ENCODE data around the gene BMI1.

DNA sequence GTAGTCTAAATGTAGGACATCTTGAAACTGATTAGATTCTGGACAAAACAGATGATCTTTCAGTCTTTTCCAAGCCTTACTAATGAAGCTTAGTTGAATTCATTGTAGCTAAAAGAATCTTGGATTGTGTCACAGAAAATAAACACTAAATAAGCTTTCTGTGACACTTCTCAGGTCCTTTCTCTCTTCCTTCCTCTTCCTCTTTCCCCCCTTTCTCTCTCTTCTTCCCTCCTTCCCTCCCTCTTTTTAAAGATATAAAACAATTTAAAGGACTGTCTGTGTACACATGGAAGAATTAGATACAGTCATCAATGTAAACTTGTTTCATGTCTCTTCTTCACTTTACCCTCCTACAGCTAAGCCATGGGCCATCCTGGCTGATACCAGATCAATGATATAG lies 10.0 kb upstream of the BMI1 start:
- TF ChIP-seq, protein P1, sequence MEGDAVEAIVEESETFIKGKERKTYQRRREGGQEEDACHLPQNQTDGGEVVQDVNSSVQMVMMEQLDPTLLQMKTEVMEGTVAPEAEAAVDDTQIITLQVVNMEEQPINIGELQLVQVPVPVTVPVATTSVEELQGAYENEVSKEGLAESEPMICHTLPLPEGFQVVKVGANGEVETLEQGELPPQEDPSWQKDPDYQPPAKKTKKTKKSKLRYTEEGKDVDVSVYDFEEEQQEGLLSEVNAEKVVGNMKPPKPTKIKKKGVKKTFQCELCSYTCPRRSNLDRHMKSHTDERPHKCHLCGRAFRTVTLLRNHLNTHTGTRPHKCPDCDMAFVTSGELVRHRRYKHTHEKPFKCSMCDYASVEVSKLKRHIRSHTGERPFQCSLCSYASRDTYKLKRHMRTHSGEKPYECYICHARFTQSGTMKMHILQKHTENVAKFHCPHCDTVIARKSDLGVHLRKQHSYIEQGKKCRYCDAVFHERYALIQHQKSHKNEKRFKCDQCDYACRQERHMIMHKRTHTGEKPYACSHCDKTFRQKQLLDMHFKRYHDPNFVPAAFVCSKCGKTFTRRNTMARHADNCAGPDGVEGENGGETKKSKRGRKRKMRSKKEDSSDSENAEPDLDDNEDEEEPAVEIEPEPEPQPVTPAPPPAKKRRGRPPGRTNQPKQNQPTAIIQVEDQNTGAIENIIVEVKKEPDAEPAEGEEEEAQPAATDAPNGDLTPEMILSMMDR (IDR thresholded peaks at IDR 0.05): no peak
- TF ChIP-seq, protein P2, sequence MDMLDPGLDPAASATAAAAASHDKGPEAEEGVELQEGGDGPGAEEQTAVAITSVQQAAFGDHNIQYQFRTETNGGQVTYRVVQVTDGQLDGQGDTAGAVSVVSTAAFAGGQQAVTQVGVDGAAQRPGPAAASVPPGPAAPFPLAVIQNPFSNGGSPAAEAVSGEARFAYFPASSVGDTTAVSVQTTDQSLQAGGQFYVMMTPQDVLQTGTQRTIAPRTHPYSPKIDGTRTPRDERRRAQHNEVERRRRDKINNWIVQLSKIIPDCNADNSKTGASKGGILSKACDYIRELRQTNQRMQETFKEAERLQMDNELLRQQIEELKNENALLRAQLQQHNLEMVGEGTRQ (CRISPR knock-in tag; IDR thresholded peaks at IDR 0.05): no peak
